Peyer's patch (tissue), 4 donors: ENCODE measurements around the gene USP17L30.
"Not testable (repeated sequence)": the region's sequence is repeated elsewhere in the genome, so short reads cannot be mapped to it uniquely, and the experiment has no call there.

Source experiments
- POLR2A ChIP-seq, 2 donors: fragments of 450-650 bp; IDR thresholded peaks; one replicate each; pipeline ENCODE4 v1.5.1; 2017; ENCODE audit warnings: antibody characterized with exemption in 2 of 2, mild to moderate bottlenecking in 2 of 2, moderate library complexity in 2 of 2
- TF ChIP-seq, protein P1 (sequence below), 6 experiments: fragments of 450-650 bp in 4 of 6; fragments of 200-600 bp in 2 of 6; sonication (generic) in 1 of 6; IDR thresholded peaks; one replicate each; pipeline ENCODE4 v1.5.1; 2017 to 2019; ENCODE audit warnings: antibody characterized with exemption in 6 of 6, mild to moderate bottlenecking in 3 of 6, moderate library complexity in 1 of 6

DNA sequence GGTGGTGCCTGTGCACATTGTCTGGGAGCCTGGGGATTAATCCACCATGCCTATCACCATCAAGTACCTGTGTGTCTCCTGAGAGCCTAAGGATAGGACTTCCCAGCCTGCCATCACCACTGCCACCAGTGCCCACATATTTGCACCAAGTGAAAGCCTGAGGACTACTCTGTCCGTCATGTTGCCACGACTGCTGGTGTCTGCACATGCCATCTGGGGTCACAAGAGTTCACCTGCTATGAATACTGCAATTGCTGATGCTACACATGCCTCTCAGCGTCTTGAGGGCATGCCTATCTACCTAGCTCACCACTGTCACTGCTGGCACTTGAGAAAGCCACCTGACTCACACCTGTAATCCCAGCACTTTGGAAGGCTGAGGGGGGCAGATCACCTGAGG, 43.6 kb downstream of the USP17L30 start:
- TF ChIP-seq, protein P1, sequence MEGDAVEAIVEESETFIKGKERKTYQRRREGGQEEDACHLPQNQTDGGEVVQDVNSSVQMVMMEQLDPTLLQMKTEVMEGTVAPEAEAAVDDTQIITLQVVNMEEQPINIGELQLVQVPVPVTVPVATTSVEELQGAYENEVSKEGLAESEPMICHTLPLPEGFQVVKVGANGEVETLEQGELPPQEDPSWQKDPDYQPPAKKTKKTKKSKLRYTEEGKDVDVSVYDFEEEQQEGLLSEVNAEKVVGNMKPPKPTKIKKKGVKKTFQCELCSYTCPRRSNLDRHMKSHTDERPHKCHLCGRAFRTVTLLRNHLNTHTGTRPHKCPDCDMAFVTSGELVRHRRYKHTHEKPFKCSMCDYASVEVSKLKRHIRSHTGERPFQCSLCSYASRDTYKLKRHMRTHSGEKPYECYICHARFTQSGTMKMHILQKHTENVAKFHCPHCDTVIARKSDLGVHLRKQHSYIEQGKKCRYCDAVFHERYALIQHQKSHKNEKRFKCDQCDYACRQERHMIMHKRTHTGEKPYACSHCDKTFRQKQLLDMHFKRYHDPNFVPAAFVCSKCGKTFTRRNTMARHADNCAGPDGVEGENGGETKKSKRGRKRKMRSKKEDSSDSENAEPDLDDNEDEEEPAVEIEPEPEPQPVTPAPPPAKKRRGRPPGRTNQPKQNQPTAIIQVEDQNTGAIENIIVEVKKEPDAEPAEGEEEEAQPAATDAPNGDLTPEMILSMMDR (IDR thresholded peaks at IDR 0.05), result not testable (repeated sequence)
- TF ChIP-seq POLR2A (IDR thresholded peaks at IDR 0.05), result not testable (repeated sequence)
